Breast epithelium (tissue), 3 donors: Measurements from ENCODE around the gene TUBA1A.

Source experiments
- POLR2A ChIP-seq: fragments of 450-650 bp; IDR thresholded peaks from one replicate; pipeline ENCODE4 v1.6.1; 2016; ENCODE audit warnings: antibody characterized with exemption, mild to moderate bottlenecking, moderate library complexity
- TF ChIP-seq, protein P1 (sequence below), 3 donors: fragments of 450-650 bp; IDR thresholded peaks; one replicate each; pipeline ENCODE4 v1.5.1; 2016 to 2017; ENCODE audit warnings: antibody characterized with exemption in 3 of 3, mild to moderate bottlenecking in 3 of 3, moderate library complexity in 3 of 3

DNA sequence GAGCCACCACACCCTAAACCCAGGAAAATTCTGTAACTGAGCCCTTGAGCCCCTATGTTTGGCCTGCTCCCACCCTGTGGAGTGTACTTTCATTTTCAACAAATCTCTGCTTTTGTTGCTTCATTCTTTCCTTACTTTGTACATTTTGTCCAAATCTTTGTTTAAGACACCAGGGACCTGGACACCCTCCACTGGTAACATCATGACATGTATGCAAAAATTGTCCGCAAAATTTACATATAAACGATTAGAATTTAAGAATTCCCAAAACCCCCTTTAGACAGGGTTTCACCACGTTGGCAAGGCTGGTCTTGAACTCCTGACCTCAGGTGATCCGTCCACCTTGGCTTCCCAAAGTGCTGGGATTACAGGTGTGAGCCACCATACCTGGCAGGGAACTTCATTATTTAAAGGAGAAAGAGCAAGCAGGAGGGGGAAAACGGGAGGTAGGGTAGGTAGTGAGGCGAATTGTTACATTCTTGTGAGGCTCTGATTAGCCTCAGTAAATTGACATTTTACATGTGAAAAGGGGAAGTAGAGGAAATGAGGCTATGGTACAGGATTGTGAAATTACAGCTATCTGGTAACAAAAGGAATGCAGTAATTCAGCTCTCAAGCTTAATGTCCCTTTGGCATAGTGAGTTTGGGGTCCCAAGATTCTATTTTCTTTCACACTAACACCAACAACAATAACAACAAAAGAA, 27.6 kb downstream of the TUBA1A start:
- TF ChIP-seq, protein P1, sequence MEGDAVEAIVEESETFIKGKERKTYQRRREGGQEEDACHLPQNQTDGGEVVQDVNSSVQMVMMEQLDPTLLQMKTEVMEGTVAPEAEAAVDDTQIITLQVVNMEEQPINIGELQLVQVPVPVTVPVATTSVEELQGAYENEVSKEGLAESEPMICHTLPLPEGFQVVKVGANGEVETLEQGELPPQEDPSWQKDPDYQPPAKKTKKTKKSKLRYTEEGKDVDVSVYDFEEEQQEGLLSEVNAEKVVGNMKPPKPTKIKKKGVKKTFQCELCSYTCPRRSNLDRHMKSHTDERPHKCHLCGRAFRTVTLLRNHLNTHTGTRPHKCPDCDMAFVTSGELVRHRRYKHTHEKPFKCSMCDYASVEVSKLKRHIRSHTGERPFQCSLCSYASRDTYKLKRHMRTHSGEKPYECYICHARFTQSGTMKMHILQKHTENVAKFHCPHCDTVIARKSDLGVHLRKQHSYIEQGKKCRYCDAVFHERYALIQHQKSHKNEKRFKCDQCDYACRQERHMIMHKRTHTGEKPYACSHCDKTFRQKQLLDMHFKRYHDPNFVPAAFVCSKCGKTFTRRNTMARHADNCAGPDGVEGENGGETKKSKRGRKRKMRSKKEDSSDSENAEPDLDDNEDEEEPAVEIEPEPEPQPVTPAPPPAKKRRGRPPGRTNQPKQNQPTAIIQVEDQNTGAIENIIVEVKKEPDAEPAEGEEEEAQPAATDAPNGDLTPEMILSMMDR (IDR thresholded peaks at IDR 0.05) = no peak
- no peak for TF ChIP-seq POLR2A
